Mammary epithelial cell (primary cell): Measurements from ENCODE around the gene ZC3H4.

Experiments used
- CTCF ChIP-seq, 2 donors: IDR thresholded peaks in 1 of 2; conservative IDR thresholded peaks in 1 of 2; 2 replicates each; pipeline ENCODE4 v1.5.1; 2011 to 2012; ENCODE audit warnings: inconsistent platforms in 2 of 2, low read length in 2 of 2, mild to moderate bottlenecking in 2 of 2, control low read depth in 1 of 2, low read depth in 1 of 2; ENCODE audit not compliant: insufficient read depth in 1 of 2; ENCODE audit errors: extremely low read depth in 1 of 2
- EZH2 ChIP-seq: IDR thresholded peaks from 2 replicates; pipeline ENCODE4 v1.6.1; 2012; ENCODE audit warnings: low read length, inconsistent platforms, borderline replicate concordance

- TF ChIP-seq CTCF (conservative IDR thresholded peaks at IDR 0.05 in 1 of 2, IDR thresholded peaks at IDR 0.05 in 1 of 2; ENCODE audit: extremely low read depth in 1 of 2, insufficient read depth in 1 of 2, low read depth in 1 of 2, low read length in 2 of 2) = no peak
- TF ChIP-seq EZH2 = no peak
Measured at GRCh38 chr19:47134545-47134944, 21.0 kb upstream of the ZC3H4 start.
